NCI-H2196 (cell line): ENCODE measurements around the gene SELENOO.

ENCODE experiments used
- DNase-seq: peaks from one replicate; lab custom pipeline; 2025; ENCODE audit not compliant: unreplicated experiment; lab: John Stamatoyannopoulos, UW

The SELENOO gene

GRCh38 chr22:50252082-50253045 is 51.6 kb downstream of the SELENOO start:
- DNase-seq, result peak; percentile 44

GRCh38 chr22:50253046-50253915 is 52.5 kb downstream of the SELENOO start:
- no peak for DNase-seq

GRCh38 chr22:50253941-50254340 is 53.1 kb downstream of the SELENOO start:
- no peak for DNase-seq

- DNase-seq, result no peak
These were observed 54.3 kb downstream of the SELENOO start for GRCh38 chr22:50255099-50255498.

- DNase-seq, result no peak
These were observed 54.8 kb downstream of the SELENOO start for GRCh38 chr22:50255607-50256006.

- DNase-seq, result no peak
These were observed 55.5 kb downstream of the SELENOO start for GRCh38 chr22:50256258-50256862.

- DNase-seq, result no peak
These were observed 56.2 kb downstream of the SELENOO start for GRCh38 chr22:50257041-50257440.

GRCh38 chr22:50257451-50258360 is 56.9 kb downstream of the SELENOO start:
- DNase-seq, result no peak

- DNase-seq, result no peak
These were observed 57.8 kb downstream of the SELENOO start for GRCh38 chr22:50258361-50259292.

- DNase-seq, result no peak
These were observed 58.5 kb downstream of the SELENOO start for GRCh38 chr22:50259302-50259701.

- no peak for DNase-seq
These were observed 59.6 kb downstream of the SELENOO start for GRCh38 chr22:50260434-50260800.

GRCh38 chr22:50260801-50261614 is 60.2 kb downstream of the SELENOO start:
- peak; percentile 17 for DNase-seq

- no peak for DNase-seq
These were observed 61.0 kb downstream of the SELENOO start, which contains the start of gene MAPK12 for GRCh38 chr22:50261615-50262459. TSS of gene MAPK12 (minus strand) at chr22:50261683. CDS start at chr22:50261509, 174 bp downstream.

- no peak for DNase-seq
These were observed 61.7 kb downstream of the SELENOO start for GRCh38 chr22:50262460-50262911.

- DNase-seq, result no peak
These were observed 62.3 kb downstream of the SELENOO start for GRCh38 chr22:50262973-50263617.

GRCh38 chr22:50264104-50264745 is 63.4 kb downstream of the SELENOO start:
- DNase-seq, result no peak
